ENCODE measurements around the gene TNFSF11. TPM values are rescaled to one million over a fixed set of nuclear protein-coding genes. Genes with fewer than 3 reads are reported as not detected.

Gene TNFSF11
- total RNA-seq, 4 donors from 2014 or later, result 0.83 TPM; not detected in 3

DNA sequence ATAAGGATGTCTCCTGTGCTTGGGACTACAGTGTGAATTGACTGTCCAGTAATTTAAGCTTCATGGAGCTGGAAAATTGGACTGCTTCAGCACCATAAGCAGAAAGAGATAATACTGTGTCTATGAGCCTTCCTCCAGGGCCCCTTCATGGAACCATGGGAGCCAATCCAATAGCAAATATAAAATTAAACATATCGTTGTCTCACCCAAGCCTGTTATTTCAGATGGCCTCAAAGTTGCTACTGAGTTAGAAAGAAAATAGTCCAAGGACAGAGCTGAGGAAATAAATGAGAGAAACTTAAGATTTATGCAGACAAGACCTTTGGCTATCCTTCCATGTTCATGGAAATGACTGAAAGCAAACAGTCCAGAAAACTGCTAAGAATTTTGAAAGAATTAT, 57.2 kb downstream of the TNFSF11 start:
- Histone ChIP-seq H3K27ac (no peak overlapping the region), H3K36me3 (no peaks in the 10 kb centered on the region), H3K4me1 (no peaks in the 10 kb centered on the region), H3K9me3 (no peaks in the 10 kb centered on the region), H3K4me3 (no peak overlapping the region), H3K27me3 (no peaks in the 10 kb centered on the region)
- TF ChIP-seq CTCF (IDR thresholded peaks at IDR 0.05 in 4 of 5, conservative IDR thresholded peaks at IDR 0.05 in 1 of 5), result no peak
- in situ Hi-C loops (cut with MboI; ENCODE audit: low sequenced_read_pairs in 4 of 4), result no loop called here
- DNase-seq (no peak), ATAC-seq (no peak)
- intact Hi-C loops (cut with DNase I; ENCODE audit: low total_unique reads), result no loop called here

- no peak for TF ChIP-seq POLR2A (IDR thresholded peaks at IDR 0.05)
- TF ChIP-seq CTCF (IDR thresholded peaks at IDR 0.05 in 4 of 5, conservative IDR thresholded peaks at IDR 0.05 in 1 of 5), result no peak
- Histone ChIP-seq H3K4me1 (no peaks in the 10 kb centered on the region), H3K36me3 (no peaks in the 10 kb centered on the region), H3K9me3 (no peaks in the 10 kb centered on the region), H3K27me3 (no peaks in the 10 kb centered on the region), H3K27ac (no peak overlapping the region), H3K4me3 (no peak overlapping the region)
- ATAC-seq (no peak), DNase-seq (no peak)
- intact Hi-C loops (cut with DNase I; ENCODE audit: low total_unique reads) (no loop called here), in situ Hi-C loops (cut with MboI; ENCODE audit: low sequenced_read_pairs in 4 of 4) (no loop called here)
These were observed 59.5 kb downstream of the TNFSF11 start for GRCh38 chr13:42633495-42633894.

- no peaks in the 10 kb centered on the region for H3K9me3 ChIP-seq
- TF ChIP-seq CTCF (IDR thresholded peaks at IDR 0.05 in 4 of 5, conservative IDR thresholded peaks at IDR 0.05 in 1 of 5), result no peak
- in situ Hi-C loops (cut with MboI; ENCODE audit: low sequenced_read_pairs in 4 of 4), result no loop called here
- no peaks in the 10 kb centered on the region for H3K4me1 ChIP-seq
- no peaks in the 10 kb centered on the region for H3K36me3 ChIP-seq
- H3K4me3 ChIP-seq, result no peak overlapping the region
- intact Hi-C loops (cut with DNase I; ENCODE audit: low total_unique reads), result no loop called here
- DNase-seq, result no peak
- no peak for ATAC-seq
- no peak overlapping the region for H3K27ac ChIP-seq
- H3K27me3 ChIP-seq, result no peaks in the 10 kb centered on the region
These were observed 64.1 kb downstream of the TNFSF11 start for GRCh38 chr13:42638101-42638500.

- H3K27ac ChIP-seq, result no peak overlapping the region
- no peak for TF ChIP-seq CTCF (IDR thresholded peaks at IDR 0.05 in 4 of 5, conservative IDR thresholded peaks at IDR 0.05 in 1 of 5)
- no peak for TF ChIP-seq POLR2A (IDR thresholded peaks at IDR 0.05)
- intact Hi-C loops (cut with DNase I; ENCODE audit: low total_unique reads) (no loop called here), in situ Hi-C loops (cut with MboI; ENCODE audit: low sequenced_read_pairs in 4 of 4) (no loop called here)
- H3K4me1 ChIP-seq, result no peaks in the 10 kb centered on the region
- H3K36me3 ChIP-seq, result no peaks in the 10 kb centered on the region
- no peaks in the 10 kb centered on the region for H3K9me3 ChIP-seq
- H3K27me3 ChIP-seq, result no peaks in the 10 kb centered on the region
- ATAC-seq (no peak), DNase-seq (no peak)
- H3K4me3 ChIP-seq, result no peak overlapping the region
These were observed 64.9 kb downstream of the TNFSF11 start for GRCh38 chr13:42638886-42639285.

- H3K27me3 ChIP-seq, result no peaks in the 10 kb centered on the region
- intact Hi-C loops (cut with DNase I; ENCODE audit: low total_unique reads), result no loop called here
These were observed 69.1 kb downstream of the TNFSF11 start for GRCh38 chr13:42643076-42643475.

More at GRCh38 chr13:42643076-42643475, 69.1 kb downstream of the TNFSF11 start:
- DNase-seq (no peak), ATAC-seq (no peak)
- Histone ChIP-seq H3K4me3 (no peak overlapping the region), H3K9me3 (no peaks in the 10 kb centered on the region), H3K4me1 (no peaks in the 10 kb centered on the region), H3K27ac (no peak overlapping the region), H3K36me3 (no peaks in the 10 kb centered on the region)
- no peak for TF ChIP-seq POLR2A (IDR thresholded peaks at IDR 0.05)
- no peak for TF ChIP-seq CTCF (IDR thresholded peaks at IDR 0.05 in 4 of 5, conservative IDR thresholded peaks at IDR 0.05 in 1 of 5)
- in situ Hi-C loops (cut with MboI; ENCODE audit: low sequenced_read_pairs in 4 of 4), result no loop called here
